Memory B cell (primary cell): ENCODE data around the gene SHMT2.

Experiments
- ATAC-seq: fragments of 150-1000 bp; cut with Tn5 transposase; 2 replicates; pipeline ENCODE4 v1.10.0; 2021; ENCODE audit warnings: low read depth, mild to moderate bottlenecking, moderate library complexity
- DNase-seq, 2 donors: peaks; one replicate each; pipeline ENCODE4 v3.0.0; 2022; ENCODE audit warnings: low spot score in 2 of 2
- H3K27ac Mint-ChIP-seq: one replicate; pipeline ENCODE4 v1.8.0; 2022; ENCODE audit warnings: mild to moderate bottlenecking, moderate library complexity, mixed read lengths
- H3K27me3 Mint-ChIP-seq: one replicate; pipeline ENCODE4 v1.8.0; 2022; ENCODE audit warnings: mixed read lengths
- H3K36me3 Mint-ChIP-seq: one replicate; pipeline ENCODE4 v1.8.0; 2022; ENCODE audit warnings: mild to moderate bottlenecking, mixed read lengths
- H3K4me1 Mint-ChIP-seq: one replicate; pipeline ENCODE4 v1.8.0; 2022; ENCODE audit warnings: mixed read lengths
- H3K4me3 Mint-ChIP-seq: one replicate; pipeline ENCODE4 v1.8.0; 2022; ENCODE audit warnings: mild to moderate bottlenecking, moderate library complexity, mixed read lengths
- H3K9me3 Mint-ChIP-seq: one replicate; pipeline ENCODE4 v1.8.0; 2022; ENCODE audit warnings: mixed read lengths

SHMT2 gene

DNA sequence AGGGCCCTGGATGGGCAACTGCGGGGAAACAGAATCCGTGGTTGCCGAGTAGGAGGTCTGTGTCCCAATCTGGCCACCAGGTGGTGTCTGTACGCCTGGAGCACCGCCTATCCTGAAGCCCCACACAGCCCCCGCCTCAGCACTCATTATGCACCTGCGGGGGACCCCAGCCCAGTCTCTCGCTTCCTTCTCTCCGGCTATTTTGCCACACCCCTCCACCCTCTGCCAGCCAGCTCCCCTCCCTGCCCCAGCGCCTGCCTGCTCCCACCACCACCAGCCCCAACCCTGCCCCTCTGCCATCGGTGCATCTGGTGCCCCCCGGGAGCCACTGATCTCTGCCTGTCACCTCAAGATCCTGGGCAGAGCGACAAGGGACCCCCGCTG, 15.1 kb upstream of the SHMT2 start:
- peaks cover 2% of the 10 kb centered on the region for H3K36me3 Mint-ChIP-seq
- H3K27me3 Mint-ChIP-seq = peaks cover 25% of the 10 kb centered on the region
- H3K4me1 Mint-ChIP-seq = peaks cover 48% of the 10 kb centered on the region
- ATAC-seq (peak; percentile 28), DNase-seq (peak; percentile 63 to 73)
- no peaks in the 10 kb centered on the region for H3K9me3 Mint-ChIP-seq
- peak overlapping the region; percentile 68 for H3K4me3 Mint-ChIP-seq
- H3K27ac Mint-ChIP-seq = peak overlapping the region; percentile 67

DNA sequence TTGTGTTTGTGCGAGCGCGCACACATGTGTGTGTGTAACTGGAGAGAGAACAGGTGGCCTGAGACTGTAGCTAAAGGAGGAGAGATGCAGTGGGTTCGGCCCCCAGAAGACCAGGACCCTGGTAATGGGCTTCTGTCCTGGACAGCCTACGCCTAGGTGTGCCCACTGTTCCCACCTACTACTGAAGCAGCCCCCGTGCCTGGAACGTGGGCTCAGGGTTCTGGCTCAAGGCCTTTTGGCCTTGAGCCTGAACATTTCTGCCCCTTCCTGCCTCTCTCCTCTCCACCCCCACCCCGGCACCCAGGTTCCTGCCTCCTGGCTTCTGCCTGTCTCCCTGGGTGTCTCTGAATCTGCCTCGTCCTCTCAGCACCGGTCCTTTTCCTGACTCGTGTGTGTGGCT, 14.4 kb upstream of the SHMT2 start:
- Mint-ChIP-seq H3K4me3 (peak overlapping the region; percentile 91), H3K36me3 (peaks cover 5% of the 10 kb centered on the region), H3K4me1 (peaks cover 53% of the 10 kb centered on the region), H3K27ac (peak overlapping the region; percentile 93), H3K27me3 (peaks cover 30% of the 10 kb centered on the region), H3K9me3 (no peaks in the 10 kb centered on the region)
- DNase-seq (no peak), ATAC-seq (no peak)

DNA sequence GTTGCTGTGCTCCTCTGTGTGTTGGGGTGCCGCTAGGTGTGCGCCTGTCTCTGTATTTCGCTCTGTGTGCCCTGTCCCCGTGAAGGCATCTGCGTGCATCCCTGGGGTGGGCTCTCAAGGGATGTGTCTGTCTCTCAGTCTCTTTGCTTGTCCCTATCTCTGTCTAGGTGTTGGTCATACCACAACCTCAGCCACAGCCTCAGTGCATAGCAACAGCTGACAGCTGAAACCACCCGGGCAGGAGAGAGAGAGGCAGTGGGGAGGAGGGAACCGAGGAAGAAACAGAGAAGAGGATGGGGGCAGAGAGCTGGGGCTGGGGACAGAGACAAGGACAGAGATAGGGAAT, 13.9 kb upstream of the SHMT2 start:
- H3K4me1 Mint-ChIP-seq = peaks cover 53% of the 10 kb centered on the region
- H3K9me3 Mint-ChIP-seq = no peaks in the 10 kb centered on the region
- peaks cover 7% of the 10 kb centered on the region for H3K36me3 Mint-ChIP-seq
- H3K4me3 Mint-ChIP-seq = peak overlapping the region; percentile 91
- peak; percentile 47 to 57 for DNase-seq
- peak overlapping the region; percentile 93 for H3K27ac Mint-ChIP-seq
- peak; percentile 48 for ATAC-seq
- peaks cover 30% of the 10 kb centered on the region for H3K27me3 Mint-ChIP-seq

DNA sequence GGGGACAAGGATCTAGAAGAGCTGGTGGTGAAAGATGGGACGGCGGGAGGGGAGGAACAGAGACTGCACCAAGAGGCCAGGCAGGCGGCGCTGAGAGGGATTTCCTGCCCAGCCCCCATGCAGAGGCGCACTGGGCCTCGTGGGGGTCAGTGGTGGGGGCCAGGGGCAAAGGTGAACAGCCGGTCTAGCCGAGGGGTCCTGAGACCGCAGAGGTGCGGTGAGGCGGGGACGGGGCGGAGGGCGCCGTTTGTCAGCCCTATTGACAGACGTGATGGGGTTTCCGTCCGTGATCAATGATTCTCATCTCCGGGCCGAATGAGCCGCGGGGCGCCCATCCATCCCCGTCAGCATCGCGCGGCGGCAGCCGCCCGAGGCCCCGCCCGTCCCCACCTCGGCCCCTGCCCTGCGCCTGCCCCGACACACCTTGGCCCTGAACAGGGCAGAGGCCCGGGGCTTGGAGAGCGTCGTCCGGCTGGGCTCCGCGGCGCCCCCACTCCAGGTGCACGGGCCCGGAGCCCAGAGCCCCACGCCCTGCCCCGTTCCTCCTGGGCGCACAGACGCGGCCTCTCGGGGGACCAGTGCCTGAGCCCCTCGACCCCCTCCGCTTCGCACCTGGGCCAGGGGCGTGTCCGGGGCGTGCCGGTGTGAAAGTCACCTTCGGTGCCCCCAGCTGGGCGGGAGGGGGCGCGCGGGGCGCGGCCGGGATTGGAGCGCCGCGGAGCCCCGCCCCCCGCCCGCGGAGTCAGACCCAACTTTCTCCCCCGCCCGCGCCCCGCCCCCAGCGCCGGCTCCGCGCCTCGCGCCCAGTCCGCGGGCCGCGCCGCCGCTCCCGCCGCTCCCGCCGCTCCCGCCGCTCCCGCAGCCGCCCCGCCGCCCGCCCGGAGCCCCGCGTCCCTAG, 13.2 kb upstream of the SHMT2 start, which contains the start of gene NXPH4:
NXPH4 (plus strand) TSS at position 781 of the 898 bp plus-strand sequence. CDS start 176 bp downstream, outside the sequence.
- no peaks in the 10 kb centered on the region for H3K9me3 Mint-ChIP-seq
- H3K4me3 Mint-ChIP-seq = peak within 1 kb of the TSS; percentile 91
- peaks cover 10% of the 10 kb centered on the region for H3K36me3 Mint-ChIP-seq
- H3K27me3 Mint-ChIP-seq = peaks cover 34% of the 10 kb centered on the region
- ATAC-seq (peak; percentile 65), DNase-seq (peak; percentile 61 to 66)
- peaks cover 58% of the 10 kb centered on the region for H3K4me1 Mint-ChIP-seq
- H3K27ac Mint-ChIP-seq = peak within 1 kb of the TSS; percentile 93

DNA sequence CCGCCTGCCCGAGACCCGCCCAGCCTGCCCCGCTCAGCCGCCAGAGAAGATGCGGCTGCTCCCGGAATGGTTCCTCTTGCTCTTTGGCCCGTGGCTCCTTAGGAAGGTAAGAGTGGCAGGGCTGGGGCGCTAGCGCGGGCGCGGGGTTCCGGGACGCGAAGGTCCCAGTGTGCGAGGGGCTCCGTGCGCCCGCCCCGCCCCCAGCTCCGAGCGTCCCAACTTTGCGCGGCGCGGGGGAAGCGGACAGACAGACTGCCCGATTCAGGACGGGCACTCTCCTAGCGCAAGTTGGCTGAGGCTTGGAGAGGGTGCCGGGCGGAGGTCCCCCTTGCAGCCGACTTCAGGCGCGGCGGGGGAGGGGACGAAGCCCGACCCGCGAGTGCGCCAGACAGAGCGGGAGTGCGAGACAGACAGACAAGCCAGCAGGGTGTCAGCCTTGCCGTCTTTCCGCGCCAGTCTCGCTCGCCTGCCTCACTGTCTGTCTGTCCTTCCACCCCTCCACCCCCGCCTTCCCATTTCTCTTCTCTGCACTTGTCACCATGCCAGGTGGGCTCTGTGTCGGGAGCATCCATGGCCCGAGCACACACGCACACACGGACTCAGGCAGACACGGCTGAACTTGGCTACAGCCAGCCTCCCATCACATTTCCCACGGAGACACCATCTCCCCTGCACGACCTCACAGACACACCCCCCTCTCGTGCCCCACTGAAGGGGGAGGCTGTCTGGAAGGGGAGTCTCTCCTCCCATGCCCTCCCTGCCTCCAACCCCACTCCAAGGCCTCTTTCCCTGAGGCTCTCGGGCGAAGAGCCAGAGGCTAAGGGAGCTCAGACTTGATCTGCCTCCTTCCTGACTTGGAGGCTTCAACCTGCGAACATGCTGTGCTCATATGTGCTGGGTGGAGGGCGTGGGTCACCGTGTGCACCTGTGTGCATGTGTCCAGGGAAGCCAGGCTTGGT, 12.3 kb upstream of the SHMT2 start:
- peaks cover 40% of the 10 kb centered on the region for H3K27me3 Mint-ChIP-seq
- H3K4me3 Mint-ChIP-seq = peak overlapping the region; percentile 85
- DNase-seq (no peak), ATAC-seq (peak; percentile 4)
- peak overlapping the region; percentile 72 for H3K27ac Mint-ChIP-seq
- peaks cover 10% of the 10 kb centered on the region for H3K36me3 Mint-ChIP-seq
- peaks cover 65% of the 10 kb centered on the region for H3K4me1 Mint-ChIP-seq
- no peaks in the 10 kb centered on the region for H3K9me3 Mint-ChIP-seq

DNA sequence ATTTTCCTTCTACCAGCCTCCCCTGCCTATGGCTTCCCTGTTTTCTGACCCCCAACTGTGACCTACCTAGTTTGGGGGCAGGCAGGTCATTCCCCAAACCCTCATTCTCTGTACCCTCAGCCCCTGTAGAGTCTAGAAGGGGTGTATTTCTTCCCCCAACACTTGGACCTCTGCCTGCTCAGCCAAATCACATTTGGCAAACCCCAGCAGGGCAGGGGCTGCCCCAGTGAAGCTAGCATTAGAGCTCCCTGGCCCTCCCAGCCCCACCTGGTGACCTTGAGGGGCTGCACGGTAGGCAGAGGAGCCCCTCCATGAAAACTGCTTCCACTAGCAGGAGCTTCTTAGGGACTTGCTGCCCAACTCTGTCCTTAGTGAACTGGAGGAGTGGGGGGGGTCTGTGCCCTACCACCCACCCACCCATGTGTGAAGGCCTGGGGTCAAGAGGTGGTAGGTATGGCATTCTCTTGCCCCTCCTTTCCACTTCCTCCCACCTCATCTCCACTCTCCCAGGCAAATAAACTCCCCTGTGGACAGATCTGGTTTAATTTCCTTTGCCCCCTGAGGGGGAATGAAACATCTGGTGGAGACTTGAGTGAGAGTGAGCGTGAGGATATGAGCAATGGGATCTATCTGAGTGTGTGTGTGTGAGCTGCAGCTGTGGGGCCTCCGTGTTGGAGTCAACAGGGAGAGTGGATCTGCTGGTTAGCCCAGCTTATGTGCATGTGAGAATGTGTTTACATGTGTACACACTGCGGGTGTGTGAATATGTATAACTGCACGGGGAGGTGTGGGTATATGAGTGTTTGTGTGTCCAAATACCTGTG, 11.3 kb upstream of the SHMT2 start:
- Mint-ChIP-seq H3K4me1 (peaks cover 72% of the 10 kb centered on the region), H3K27ac (no peak overlapping the region), H3K36me3 (peaks cover 10% of the 10 kb centered on the region), H3K4me3 (peak overlapping the region; percentile 85), H3K9me3 (no peaks in the 10 kb centered on the region), H3K27me3 (peaks cover 44% of the 10 kb centered on the region)
- ATAC-seq (no peak), DNase-seq (no peak)

DNA sequence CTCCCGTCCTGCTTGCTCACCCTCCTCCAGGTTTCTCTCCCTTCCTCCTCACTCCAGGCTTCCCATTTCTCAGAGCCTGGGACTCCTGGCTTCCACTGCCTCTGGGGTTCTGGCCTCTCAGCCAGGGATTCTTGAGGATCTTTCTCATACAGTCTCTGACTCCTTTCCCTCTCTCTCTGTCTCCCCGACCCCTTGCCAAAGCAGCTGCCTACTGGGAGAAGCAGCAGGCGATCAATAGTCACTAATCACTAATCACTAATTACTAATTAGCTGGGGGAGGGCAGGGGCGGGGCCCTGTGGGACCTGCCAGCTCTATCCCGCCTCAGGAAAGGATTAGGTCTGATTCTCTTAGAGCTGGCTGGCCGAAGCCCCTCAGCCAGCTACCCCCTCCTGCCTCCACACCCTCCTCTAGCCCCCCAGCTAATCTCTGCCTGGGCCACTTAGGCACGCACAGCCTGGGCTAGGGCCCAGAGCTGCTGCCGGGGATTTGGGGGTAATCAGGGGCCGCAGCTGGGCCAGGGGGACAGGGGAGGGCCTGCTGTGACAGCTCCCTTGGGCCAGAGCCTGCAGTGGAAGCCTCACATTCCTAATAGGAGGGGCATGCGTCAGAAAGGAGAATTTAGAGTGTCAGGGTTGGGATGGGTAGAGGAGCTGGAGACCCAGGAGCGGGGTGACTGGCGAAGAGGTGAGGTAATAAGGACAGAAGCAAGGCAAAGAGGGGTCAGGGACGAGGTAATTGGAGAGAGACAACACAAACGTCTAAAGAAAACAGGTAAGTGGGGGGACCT, 10.1 kb upstream of the SHMT2 start:
- DNase-seq (no peak), ATAC-seq (no peak)
- H3K27ac Mint-ChIP-seq = peak overlapping the region; percentile 17
- peaks cover 67% of the 10 kb centered on the region for H3K4me1 Mint-ChIP-seq
- peaks cover 10% of the 10 kb centered on the region for H3K36me3 Mint-ChIP-seq
- peaks cover 46% of the 10 kb centered on the region for H3K27me3 Mint-ChIP-seq
- H3K9me3 Mint-ChIP-seq = no peaks in the 10 kb centered on the region
- peak overlapping the region; percentile 45 for H3K4me3 Mint-ChIP-seq

DNA sequence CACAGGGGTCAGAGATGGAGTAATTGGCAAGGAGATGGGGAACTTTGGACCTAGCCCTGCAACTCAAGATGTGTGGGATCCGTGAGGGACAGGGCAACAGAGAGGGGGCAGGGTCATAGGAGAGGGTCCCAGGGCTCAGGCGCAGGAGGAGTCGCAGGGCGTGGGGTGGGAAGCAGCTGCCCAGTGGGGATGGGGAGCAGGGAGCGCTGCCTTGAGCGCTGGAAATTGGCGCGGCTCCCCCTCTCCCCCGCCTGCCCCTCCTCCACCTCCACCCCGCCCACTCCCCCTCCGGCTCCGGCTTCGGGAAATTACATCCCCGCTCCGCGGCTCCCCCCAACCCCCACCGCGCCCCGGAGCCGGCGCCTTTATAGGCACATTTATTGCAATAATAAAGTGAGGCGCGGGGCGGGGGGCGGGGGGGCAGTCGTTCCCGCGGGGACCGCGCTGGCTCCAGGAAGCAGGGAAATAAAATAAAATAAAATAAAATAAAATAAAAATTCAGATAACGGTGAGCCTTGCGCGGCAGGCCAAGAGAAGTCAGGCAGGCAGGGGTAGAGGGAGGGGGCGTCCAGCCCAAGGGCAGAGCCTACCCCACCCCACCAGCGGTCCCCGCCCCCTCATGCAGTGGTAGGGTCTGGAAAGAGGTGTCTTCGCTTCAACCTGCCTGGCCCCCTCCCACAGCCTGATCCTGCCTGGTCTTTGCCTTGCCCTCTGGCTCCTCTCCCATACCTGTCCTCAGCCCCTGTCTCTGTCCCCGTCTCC, 9.3 kb upstream of the SHMT2 start:
- no peak overlapping the region for H3K4me3 Mint-ChIP-seq
- no peaks in the 10 kb centered on the region for H3K9me3 Mint-ChIP-seq
- peak overlapping the region; percentile 17 for H3K27ac Mint-ChIP-seq
- DNase-seq (no peak), ATAC-seq (no peak)
- peaks cover 43% of the 10 kb centered on the region for H3K27me3 Mint-ChIP-seq
- H3K4me1 Mint-ChIP-seq = peaks cover 59% of the 10 kb centered on the region
- peaks cover 10% of the 10 kb centered on the region for H3K36me3 Mint-ChIP-seq

DNA sequence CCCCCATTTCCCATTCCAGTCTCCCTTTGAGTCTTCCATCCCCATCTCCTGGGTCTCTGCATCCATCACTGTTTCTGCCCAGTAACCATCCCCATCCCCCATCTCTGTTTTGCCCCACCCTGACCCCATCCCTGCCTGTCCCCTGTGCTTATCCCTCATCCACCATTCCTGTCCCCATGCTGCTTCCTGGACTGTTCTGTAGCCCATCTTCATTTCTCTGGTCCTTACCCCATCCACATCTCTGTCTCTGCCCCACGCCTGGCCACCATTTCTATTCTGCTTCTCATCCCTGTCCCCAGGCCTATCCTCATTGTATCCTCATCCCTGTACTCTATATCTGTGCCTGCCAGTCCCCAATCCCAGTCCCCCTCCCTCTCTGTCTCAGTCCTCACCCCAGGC, 8.7 kb upstream of the SHMT2 start:
- Mint-ChIP-seq H3K4me3 (no peak overlapping the region), H3K27ac (no peak overlapping the region), H3K4me1 (peaks cover 58% of the 10 kb centered on the region), H3K36me3 (peaks cover 11% of the 10 kb centered on the region), H3K9me3 (no peaks in the 10 kb centered on the region), H3K27me3 (peaks cover 41% of the 10 kb centered on the region)
- ATAC-seq (no peak), DNase-seq (no peak)

DNA sequence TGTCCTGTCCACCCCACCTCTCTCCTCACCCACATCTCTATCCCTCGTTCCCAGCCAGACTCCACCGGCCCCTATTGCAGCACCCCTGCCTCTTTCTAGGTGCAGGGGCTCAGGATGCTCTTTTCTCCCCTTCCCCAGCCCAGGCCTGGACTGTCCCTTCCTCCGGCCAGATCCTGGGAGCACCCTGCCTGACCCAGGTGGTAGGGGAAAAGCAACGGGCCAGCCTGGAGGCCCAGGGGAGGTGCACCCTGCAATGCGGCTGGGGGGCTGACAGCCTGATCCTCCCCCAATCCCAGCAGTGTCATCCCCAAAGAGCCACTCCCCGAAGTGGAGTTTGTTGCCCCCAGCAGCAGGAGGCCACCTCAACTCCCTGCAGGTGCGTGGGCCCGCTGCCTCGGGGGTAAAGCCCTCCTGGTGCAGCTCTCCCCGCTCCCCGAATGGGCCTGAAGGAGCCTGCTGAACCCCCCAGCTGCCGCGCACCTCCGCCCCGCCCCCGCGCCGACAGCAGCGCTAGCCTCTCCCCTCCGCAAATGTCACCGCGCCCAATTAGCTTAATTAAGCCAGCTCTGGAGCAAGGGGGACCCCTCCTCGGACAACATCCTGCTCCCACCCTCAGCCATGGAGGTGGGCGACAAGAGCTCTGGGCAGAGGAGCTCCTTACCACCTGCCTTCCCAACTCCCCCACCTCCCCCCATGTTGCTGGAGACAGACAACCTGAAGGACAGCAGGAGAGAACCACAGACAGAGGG, 8.2 kb upstream of the SHMT2 start:
- Mint-ChIP-seq H3K27ac (peak overlapping the region; percentile 71), H3K27me3 (peaks cover 40% of the 10 kb centered on the region), H3K4me3 (no peak overlapping the region), H3K4me1 (peaks cover 57% of the 10 kb centered on the region), H3K9me3 (no peaks in the 10 kb centered on the region), H3K36me3 (peaks cover 11% of the 10 kb centered on the region)
- ATAC-seq (no peak), DNase-seq (no peak)

DNA sequence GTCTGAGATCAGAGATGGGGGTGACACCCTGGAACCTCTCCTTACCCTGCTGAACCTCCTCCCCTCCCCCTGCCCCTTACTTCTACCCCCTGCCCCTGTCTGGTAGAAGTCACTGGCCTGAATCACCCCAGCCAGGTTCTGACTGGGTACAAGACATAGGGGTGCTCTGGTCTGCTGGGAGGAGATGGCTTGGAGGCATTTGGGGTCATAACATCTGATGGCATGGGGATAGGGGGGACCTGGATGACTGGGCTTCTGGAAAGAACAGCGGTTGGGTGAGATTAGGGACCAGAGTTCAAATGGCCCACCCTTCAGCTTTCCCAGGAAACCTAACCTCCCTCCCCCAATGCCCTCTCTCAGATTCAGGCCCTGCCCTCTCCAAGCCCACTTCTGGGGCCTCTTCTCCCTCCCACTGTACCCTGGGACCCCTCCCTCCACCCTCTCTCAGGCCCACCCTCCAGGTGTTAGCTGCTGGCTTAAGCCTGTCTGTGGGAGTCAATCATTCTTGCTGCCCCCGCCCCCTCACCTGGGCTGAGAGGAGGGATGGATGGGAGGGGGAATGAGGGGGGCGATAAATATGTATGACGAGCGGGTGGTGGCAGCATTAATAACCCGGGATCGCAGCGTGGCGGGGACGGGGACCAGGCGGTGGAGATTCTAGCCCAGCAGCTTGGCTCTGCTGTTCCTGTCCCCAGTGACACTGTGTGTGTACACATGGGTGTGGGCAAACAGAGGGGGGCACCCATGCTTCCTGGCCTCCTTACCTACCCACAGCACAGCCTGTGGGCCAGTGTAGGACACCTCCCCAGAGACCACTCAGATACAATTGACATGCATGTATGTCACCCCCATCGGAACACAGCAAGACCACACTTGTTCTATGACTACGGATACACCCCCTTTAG, 7.0 kb upstream of the SHMT2 start:
- H3K27me3 Mint-ChIP-seq = peaks cover 40% of the 10 kb centered on the region
- DNase-seq = no peak
- no peak for ATAC-seq
- no peaks in the 10 kb centered on the region for H3K9me3 Mint-ChIP-seq
- H3K36me3 Mint-ChIP-seq = peaks cover 9% of the 10 kb centered on the region
- no peak overlapping the region for H3K4me3 Mint-ChIP-seq
- no peak overlapping the region for H3K27ac Mint-ChIP-seq
- H3K4me1 Mint-ChIP-seq = peaks cover 61% of the 10 kb centered on the region
